AG08396 (cell line): ENCODE measurements around the gene GLIPR1.
"Not testable (repeated sequence)": the region's sequence is repeated elsewhere in the genome, so short reads cannot be mapped to it uniquely, and the experiment has no call there.

Source experiments
- DNase-seq: peaks from one replicate; pipeline ENCODE4 v3.0.0; 2012; ENCODE audit warnings: low spot score, mixed read lengths

The GLIPR1 gene

DNA sequence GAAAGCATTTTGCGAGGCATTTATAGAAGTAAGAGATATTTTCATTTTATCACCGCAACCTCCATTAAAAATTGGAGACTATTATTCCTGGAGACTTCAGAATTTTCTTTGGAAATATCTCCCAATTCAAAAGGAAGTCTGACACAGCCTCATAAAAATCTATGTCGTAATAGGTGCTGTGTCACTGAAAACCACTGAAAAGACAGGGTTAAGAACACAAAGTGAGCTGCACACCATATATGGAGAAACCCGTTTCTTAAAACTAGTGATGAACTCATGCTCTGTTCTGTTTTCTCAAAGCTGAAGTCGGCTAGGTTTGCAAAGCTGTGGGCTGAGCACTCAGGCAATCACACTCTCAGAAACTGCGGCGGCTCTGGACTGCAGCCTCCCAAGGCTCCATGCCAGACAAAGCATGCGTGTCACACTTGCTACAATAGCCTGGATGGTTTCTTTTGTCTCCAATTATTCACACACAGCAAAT, at the start of gene GLIPR1:
Gene GLIPR1 (plus strand): TSS at position 287 of the 481 bp plus-strand sequence. CDS start 126 bp downstream, at position 413.
- DNase-seq: peak; percentile 78

DNA sequence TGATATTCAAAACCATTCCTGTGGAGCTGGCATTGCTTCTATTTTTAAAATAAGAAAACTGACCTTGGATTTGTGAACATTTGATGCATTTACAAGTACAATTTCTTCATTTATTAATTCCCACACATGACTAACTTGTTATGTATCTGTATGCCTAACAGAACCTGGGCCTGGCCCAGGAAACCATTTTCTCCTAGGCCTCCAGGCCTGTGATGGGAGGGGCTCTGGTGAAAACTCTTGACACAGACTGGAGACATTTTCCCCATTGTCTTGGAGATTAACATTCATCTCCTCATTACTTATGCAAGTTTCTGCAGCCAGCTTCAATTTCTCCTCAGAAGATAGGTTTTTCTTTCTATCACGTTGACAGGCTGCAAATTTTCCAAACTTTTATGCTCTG, 47.6 kb upstream of the GLIPR1 start:
- DNase-seq: no peak

DNA sequence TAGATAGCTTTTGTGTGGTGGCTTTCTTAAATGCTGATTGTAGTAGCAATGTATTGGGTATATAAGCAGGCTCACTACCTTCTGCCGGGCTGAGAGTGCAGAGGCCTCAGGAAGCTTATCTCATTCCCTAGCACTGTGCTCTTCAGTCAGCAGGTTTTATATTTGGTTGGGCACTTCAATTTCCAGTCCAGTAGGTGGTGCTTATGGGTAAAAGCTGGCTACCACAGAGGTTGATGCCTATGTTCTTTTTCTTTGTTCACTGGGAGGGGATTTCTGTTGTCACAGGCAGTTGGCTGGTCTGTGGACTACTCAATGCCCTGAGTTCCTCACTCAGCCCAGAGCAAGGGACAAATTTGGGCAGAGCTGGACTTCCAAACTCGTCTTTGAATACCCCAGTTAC, 43.0 kb upstream of the GLIPR1 start:
- DNase-seq: peak; percentile 9

DNA sequence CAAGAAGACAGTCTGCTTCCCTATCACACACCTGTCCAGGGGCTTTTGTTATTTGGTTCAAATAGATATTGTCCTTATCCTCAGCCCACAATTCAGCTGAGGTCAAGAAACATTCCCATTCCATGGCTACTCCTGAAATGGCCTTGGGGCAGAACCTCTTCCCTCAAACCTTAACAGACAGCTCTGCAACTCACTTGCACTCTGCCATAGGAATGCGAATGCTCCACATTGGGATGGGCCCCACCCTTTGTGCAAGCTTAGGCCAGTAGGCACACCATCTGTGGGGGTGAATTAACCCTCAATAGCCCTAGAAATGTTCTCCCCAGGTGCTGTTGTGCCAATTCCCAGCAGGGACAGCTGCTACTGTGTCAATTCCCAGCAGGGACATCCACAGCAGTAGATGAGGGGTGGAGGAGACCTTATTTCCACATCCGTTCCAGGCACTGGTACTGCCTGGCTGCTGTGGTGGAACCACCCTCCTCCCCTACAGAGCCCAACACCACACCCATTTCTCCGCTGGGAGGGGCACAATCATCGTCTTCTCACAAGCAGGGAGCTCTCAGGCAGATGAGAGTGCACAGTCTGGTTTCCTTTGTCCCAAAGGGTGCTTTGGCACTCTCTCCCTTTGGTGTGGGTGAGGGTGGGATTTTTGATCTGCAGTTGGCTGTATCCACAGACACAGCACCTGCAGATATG, 42.3 kb upstream of the GLIPR1 start:
- no peak for DNase-seq

DNA sequence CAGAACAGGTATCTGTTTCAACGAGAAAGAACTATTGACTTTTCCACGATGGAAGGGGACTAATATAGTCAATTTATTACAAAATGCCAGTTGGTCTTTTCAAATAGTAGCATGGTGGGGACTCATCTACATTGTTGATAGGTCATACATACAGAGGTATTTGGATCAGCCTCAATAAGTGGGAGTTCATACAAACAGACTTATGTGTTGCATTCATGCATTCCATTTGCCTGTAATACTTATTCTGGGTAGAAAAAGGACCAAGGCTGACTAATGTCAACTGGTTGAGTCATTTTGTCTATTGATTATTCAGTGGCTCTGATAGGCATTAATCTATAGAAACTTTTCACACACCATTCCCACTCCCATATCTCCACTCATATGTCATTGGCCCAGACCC, 41.5 kb upstream of the GLIPR1 start:
- peak; percentile 18 for DNase-seq

DNA sequence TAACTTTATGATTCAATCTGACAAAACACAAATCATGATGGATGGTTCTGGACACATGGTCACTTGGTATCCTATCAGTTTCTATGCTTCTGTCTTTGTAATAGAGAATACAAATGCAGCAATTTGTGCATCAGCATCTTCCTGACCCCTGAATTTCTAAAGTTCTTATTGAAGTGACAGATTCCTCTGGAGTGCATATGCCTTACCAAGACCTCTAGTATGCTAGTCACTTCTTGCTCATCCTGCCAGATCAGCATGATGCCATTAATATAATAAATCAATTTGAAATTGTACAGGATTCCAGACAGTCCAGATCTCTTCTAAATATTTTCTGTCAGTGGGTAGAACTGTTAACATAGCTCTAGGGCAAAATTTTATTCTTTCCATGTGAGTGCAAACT, 40.6 kb upstream of the GLIPR1 start:
- DNase-seq: no peak

DNA sequence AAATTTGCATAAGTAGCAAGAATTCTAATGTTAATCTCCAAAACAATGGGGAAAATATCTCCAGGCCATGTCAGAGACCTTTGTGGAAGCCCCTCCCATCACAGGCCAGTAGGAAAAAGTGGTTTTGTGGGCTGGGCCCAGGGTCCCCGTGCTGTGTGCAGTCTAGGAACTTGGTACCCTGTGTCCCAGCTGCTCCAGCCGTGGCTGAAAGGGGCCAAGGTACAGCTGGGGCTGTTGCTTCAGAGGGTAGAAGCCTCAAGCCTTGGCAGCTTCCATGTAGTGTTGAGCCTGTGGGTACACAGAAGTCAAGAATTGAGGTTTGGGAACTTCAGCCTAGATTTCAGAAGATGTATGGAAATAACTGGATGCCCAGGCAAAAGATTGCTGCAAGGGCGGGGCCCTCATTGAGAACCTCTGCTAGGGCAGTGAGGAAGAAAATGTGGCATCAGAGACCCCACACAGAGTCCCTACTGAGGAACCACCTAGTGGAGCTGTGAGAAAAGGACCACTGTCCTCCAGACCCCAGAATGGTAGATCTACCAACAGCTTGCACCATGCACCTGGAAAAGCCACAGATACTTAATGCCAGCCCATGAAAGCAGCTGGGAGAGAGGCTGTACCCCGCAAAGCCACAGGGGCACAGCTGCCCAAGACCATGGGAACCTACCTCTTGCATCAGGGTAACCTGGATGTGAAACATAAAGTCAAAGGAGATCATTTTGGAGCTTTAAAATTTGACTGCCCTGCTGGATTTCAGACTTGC, 38.7 kb upstream of the GLIPR1 start:
- not testable (repeated sequence) for DNase-seq

DNA sequence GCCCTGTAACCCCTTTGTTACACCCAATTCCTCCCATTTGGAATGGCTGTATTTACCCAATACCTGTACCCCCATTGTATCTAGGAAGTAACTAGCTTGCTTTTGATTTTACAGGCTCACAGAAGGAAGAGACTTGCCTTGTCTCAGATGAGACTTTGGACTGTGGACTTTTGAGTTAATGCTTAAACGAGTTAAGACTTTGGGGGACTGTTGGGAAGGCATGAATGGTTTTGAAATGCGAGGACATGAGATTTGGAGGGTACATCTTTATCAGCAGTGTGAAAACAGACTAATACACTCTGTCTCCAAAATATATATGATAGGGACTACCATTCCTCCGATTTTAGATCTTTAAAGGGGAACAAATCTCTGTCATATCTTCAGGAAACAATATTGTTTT, 38.1 kb upstream of the GLIPR1 start:
- not testable (repeated sequence) for DNase-seq

DNA sequence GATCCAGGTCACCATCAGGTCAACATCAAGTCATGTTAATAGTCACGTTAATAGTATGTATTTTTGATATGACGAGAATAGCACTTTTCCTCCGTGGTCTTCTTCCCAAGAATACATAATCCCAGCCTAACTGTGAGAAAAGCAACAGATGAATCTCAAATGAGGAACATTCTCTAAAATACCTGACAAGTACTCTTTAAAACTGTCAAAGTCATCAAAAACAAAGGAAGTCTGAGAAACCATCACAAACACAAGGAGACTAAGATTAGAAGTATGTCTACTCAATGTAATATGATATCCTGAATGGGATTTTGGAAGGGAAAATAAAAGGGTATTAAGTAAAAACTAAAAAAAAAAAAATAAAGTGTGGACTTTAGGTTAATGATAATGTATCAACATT, 36.8 kb upstream of the GLIPR1 start:
- DNase-seq: no peak

DNA sequence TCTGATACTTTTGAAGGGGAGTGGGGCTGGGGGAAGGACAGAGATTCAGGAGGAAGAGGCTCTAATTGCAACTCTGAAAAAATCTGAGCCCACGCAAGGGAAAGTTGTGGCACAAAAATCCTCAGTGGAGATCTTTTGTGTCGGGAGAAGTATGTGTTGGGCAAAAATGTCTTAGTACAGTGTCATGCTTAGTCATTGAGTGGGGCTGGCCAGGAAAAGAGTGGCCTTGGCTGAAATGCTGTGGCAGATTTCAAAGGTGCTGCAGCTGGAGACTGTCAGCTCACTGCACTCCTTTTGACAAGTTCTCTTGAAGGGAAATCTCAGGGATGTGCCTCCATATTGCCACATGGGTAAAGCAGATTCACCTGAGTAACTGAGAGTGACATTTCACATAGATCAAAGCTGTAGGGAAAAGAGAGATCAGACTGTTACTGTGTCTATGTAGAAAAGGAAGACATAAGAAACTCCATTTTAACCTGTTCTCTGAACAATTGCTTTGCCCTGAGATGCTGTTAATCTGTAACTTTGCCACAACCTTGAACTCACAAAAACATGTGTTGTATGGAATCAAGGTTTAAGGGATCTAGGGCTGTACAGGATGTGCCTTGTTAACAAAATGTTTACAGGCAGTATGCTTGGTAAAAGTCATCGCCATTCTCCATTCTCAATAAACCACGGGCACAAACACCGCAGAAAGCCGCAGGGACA, 36.0 kb upstream of the GLIPR1 start:
- peak; percentile 65 for DNase-seq

DNA sequence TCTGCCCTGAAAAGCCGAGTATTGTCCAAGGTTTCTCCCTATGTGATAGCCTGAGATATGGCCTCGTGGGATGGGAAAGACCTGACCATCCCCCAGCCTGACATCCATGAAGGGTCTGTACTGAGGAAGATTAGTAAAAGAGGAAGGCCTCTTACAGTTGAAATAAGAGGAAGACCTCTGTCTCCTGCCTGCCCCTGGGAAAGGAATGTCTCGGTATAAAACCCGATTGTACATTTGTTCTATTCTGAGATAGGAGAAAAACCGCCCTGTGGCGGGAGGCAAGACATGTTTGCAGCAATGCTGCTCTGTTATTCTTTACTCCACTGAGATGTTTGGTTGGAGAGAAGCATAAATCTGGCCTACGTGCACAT, 35.4 kb upstream of the GLIPR1 start:
- not testable (repeated sequence) for DNase-seq

DNA sequence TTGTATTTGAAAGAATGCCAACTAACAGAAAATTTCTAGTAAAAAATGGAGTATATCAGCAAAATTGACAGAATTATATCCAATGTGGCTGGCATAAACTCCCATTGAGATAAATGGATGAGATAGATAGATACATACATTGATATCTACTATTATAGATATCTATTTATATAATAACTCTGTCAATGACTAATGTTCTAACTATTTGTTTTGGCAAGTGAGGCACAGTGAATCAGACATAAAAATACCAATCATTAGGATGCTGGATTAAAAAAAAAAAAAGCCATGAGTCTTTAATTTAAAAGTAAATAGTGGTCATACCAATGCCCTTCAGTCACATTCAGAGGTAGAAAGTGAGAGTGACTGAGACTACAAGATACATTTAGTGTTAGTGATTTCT, 33.7 kb upstream of the GLIPR1 start:
- DNase-seq: peak; percentile 27

DNA sequence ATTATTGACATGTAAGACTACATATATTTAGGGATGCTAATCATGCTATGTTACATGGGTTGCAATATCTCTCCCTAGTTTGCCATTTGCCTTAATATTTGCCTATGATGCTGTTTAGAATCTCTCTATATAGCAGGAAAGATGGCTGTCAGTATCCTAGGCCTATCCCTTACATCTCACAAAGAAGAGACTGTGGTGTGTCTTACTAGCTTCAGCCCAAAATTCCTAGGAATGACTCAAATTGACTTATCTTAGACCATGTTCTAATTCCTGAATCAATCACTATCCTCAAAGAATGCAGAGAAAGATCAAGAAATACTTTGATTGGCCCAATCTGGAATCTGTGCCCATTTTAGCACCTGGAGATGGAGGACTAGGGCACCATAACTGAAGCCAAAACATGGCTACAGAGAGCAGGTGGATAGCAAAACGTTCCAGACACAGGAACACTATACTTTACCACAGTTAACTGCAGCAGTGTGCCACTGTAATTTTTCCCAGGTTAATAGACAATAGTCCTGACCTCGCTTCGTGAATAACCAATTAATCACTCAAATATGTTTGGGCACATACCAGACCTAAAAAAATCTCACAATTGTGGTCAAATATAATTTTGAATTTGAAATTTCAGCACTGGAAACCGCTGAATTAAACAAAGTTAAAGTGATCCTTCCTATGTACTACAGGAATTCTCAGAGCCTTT, 32.7 kb upstream of the GLIPR1 start:
- no peak for DNase-seq

DNA sequence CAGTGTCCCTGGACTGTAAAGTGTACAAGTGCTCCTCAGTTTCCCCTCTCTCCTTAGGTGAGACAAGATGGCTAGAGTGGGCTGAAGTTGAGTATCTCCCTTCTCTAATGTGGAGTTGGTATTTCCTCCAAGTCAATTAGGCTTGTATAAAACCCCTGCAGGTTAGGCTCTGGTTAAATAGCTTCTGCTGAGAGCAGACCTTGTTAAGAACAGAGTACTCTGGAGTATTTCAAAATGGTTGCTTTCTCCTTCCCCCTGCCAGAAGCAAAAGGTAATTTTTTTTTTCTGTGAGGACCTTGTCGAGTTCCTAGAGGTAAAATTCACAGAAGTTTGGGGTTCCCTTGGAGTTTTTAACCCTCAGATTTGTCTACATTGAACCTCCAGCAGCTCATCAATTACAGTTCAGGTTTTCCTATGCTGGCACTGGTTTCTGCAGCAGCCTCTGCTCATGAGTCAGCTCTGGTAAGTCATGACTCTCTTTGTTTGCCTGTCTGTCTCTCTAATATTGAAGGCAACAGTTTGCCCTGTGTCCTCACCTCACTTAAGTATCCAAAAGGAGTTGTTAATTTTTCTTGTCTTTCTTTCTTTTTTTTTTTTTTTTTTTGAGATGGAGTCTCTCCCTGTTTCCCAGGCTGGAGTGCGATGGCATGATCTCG, 27.8 kb upstream of the GLIPR1 start:
- peak; percentile 27 for DNase-seq

DNA sequence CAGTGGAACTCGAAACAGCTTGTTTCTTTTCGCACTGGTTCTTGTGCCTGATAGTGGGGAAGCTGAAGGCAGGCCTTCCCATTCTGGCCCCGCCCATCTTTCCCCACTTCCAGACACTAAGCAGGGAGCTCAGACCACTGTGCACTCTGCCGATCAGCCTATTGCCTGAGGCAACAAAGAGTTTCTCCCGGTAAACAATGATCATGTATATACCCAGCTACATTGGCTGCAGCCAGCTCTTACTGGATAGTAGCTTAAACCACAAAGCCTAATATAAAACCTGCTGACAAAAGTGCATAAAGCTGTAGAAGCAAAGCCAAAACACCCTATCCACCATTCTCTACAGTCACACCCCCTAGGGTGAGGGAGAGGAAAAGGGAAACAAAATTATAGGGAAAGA, 24.7 kb upstream of the GLIPR1 start:
- DNase-seq: no peak

DNA sequence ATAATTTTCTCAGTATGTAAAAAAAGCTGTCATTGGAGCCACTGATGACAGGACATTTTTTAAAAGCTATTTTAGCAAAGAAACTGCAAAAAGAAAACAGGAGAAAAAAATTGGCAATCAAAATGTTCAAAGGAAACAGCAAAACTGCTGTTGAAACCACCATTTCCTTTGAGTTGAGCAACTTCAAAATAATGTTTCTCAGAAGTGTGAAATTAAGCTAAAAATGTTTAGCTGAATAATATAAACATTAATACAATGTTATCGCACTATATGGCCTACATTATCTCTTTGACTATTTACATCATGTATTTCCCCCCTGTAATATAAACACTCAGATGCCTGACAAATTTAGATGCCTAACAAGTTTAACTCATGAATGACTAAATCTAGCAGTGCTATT, 23.4 kb upstream of the GLIPR1 start:
- DNase-seq: no peak

DNA sequence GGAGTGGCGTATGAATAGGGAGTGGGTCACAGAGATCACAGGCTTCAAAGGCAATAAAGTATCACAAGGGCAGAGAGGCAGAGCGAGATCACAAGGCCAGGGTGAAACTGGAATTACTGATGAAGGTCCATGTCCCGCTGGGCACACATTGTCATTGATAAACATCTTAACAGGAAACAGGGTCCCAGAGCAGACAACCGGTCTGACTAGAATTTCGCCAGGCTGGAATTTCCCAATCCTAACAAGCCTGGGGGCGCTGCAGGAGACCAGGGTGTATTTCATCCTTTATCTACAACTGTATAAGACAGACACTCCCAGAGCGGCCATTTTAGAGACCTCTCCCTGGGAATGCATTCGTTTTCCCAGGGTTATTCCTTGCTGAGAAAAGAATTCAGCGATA, 22.7 kb upstream of the GLIPR1 start:
- not testable (repeated sequence) for DNase-seq

DNA sequence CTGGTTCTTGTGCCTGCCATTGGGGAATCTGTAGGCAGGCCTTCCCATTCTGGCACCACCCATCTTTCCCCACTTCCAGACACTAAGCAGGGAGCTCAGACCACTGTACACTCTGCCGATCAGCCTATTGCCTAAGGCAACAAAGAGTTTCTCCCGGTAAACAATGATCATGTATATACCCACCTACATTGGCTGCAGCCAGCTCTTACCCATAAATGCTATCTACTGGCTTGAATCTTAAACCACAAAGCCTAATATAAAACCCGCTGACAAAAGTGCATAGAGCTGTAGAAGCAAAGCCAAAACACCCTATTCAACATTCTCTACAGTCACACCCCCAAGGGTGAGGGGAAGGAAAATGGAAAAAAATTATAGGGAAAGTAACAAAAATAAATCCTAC, 20.8 kb upstream of the GLIPR1 start:
- no peak for DNase-seq

DNA sequence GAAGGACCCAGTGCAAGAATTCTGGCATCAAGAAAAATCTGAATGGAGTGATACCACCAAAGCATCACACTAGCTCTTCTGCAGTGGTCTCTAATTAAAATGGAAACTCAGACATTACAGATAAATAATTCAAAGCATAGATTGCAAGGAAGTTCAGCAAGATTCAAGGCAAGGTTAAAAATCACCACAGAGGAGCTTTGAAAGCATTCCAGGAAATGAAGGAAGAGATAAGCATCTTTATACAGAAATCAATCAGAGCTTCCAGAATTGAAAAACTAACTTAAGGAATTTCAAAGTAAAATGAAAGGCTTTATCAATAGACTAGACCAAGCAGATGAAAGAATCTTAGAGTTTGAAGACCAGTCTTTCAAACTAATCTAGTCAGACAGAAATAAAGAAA, 20.4 kb upstream of the GLIPR1 start:
- DNase-seq: no peak

DNA sequence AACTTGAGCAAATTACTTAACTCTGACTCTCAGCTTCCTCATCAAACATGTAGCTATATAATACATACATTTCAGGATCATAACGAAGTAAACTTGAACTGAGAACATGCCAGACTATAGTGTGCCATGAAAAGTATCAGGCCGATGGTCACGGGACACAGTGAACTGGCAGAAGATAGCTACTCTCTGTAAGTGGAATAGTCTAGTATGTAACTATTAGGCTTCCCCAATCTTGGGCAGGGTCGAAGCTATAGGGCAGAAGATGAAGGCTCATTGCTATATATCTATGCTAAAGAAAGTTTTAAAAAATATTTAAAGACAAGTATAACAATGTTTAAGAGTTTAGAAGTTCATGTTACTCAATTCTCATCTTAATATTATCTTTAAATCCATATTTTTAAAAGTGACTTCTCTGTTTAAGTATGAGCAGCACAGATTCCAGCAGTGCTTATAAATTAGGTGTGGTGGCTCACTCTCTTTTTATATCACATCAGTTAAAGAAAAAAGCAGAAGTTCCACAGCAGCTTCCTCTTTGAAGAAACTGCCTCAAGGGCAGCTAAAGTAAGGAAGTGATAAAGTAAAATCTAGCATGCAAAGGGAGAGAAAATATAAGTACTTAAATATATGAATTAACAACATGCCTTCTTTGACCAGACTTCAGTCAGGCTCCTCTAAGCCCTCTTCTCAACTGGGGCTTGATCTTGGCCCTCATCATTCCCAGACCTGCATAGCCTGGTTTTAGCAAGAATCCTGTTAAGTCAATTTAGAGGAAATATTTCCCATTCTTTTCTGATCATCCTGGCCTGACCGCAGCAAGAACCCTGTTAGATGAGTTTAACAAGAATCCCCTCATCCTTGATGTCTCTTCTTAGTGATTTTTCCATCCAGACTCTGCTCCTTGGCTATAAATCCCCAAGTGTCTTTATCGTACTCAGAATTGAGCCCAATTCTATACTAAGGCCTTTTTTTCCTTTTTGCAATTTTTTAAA, 8.4 kb upstream of the GLIPR1 start:
- DNase-seq: no peak

DNA sequence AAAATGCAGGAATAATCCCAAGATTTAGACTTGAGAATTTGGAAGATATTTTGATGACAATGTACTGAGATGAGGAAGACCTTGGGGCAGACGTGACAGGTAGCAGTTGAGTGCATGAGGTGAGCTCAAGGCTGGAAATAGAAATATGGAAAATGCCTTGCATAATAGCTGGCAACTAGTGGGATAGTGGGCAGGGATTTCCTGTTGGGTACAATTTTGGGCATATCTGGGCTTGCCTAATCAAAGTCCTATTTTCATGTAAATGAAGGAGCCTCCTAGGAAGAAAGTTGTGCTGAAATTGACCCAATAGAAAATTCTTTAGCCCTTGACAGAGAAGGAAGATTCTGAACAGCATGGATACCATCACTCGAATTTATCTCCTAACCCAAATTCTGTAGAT, 6.4 kb upstream of the GLIPR1 start:
- no peak for DNase-seq
